Stimulated activated CD4-positive, alpha-beta T cell treated with anti-CD3 and anti-CD28 coated beads, Interleukin-2, amount 100 ng/mL, for 48 hours (primary cell): ENCODE data around the gene PIK3CB.
"Not testable (repeated sequence)": the region's sequence is repeated elsewhere in the genome, so short reads cannot be mapped to it uniquely, and the experiment has no call there.

Source experiments
- DNase-seq, 2 donors: peaks; one replicate each; pipeline ENCODE4 v3.0.0-alpha.2; 2020

Gene PIK3CB

GRCh38 chr3:138673641-138674530 is 160.8 kb downstream of the PIK3CB start:
- no peak for DNase-seq

- no peak for DNase-seq
Observed at GRCh38 chr3:138670407-138670806, 164.3 kb downstream of the PIK3CB start.

- no peak for DNase-seq
Observed at GRCh38 chr3:138668107-138668506, 166.6 kb downstream of the PIK3CB start.

GRCh38 chr3:138657508-138657907 is 177.2 kb downstream of the PIK3CB start:
- DNase-seq = no peak

GRCh38 chr3:138653567-138653966 is 181.2 kb downstream of the PIK3CB start:
- DNase-seq = no peak

GRCh38 chr3:138649134-138649533 is 185.6 kb downstream of the PIK3CB start:
- no peak for DNase-seq

GRCh38 chr3:138646513-138646912 is 188.2 kb downstream of the PIK3CB start:
- no peak for DNase-seq

- no peak for DNase-seq
Observed at GRCh38 chr3:138646008-138646407, 188.7 kb downstream of the PIK3CB start.

GRCh38 chr3:138642927-138643253 is 191.8 kb downstream of the PIK3CB start:
- DNase-seq = no peak

- no peak for DNase-seq
Observed at GRCh38 chr3:138642226-138642926, 192.4 kb downstream of the PIK3CB start.

- DNase-seq = no peak
Observed at GRCh38 chr3:138640537-138640936, 194.2 kb downstream of the PIK3CB start.

GRCh38 chr3:138638641-138639040 is 196.1 kb downstream of the PIK3CB start:
- no peak for DNase-seq

GRCh38 chr3:138629526-138629925 is 205.2 kb downstream of the PIK3CB start:
- no peak for DNase-seq

- no peak for DNase-seq
Observed at GRCh38 chr3:138625707-138626365, 208.9 kb downstream of the PIK3CB start.

- DNase-seq = no peak
Observed at GRCh38 chr3:138624518-138624917, 210.2 kb downstream of the PIK3CB start.

GRCh38 chr3:138620431-138620830 is 214.3 kb downstream of the PIK3CB start:
- no peak for DNase-seq

GRCh38 chr3:138615462-138615861 is 219.3 kb downstream of the PIK3CB start:
- DNase-seq = no peak

- no peak for DNase-seq
Observed at GRCh38 chr3:138609898-138610266, 224.8 kb downstream of the PIK3CB start.

GRCh38 chr3:138608322-138609135 is 226.2 kb downstream of the PIK3CB start, which contains the start of gene FAIM:
TSS of gene FAIM (plus strand) at chr3:138608771. CDS start at chr3:138619727, 10,956 bp downstream.
- DNase-seq = peak; percentile 51 to 57

- not testable (repeated sequence) for DNase-seq
Observed at GRCh38 chr3:138604106-138604595, 230.6 kb downstream of the PIK3CB start.
